GM19239 (cell line): ENCODE measurements around the gene GSC2.
A peak's percentile ranks its signal among the peaks of the same experiment; 100 is the strongest.

Experiments
- DNase-seq: peaks from one replicate; pipeline ENCODE4 v3.0.0; 2011; ENCODE audit warnings: low spot score; ENCODE audit not compliant: insufficient read length
- FAIRE-seq: peaks from 2 replicates; lab custom pipeline; 2011; peaks lifted over from hg19 to GRCh38; lab: Jason Lieb, UNC

The GSC2 gene

DNA sequence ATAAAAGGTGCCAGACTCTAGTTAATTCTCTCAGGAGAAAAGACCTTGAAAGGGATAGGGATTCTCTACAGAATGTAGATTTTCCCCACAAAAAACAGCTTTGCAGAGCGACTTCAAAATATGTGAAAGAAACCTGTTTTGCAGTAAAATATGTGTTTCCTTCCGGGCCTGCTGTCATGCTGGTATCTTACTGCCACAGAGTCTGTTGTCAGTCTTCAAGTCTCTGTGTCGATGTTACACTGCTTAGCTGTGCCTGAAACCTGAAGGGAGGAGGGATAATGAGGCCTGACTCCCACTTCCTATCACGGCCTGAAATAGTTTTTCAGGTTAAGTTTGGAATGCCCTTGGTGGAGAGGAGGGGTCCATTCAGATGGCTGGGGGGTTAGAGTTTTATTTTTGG, 26.2 kb downstream of the GSC2 start:
- FAIRE-seq (no peak), DNase-seq (no peak)

DNA sequence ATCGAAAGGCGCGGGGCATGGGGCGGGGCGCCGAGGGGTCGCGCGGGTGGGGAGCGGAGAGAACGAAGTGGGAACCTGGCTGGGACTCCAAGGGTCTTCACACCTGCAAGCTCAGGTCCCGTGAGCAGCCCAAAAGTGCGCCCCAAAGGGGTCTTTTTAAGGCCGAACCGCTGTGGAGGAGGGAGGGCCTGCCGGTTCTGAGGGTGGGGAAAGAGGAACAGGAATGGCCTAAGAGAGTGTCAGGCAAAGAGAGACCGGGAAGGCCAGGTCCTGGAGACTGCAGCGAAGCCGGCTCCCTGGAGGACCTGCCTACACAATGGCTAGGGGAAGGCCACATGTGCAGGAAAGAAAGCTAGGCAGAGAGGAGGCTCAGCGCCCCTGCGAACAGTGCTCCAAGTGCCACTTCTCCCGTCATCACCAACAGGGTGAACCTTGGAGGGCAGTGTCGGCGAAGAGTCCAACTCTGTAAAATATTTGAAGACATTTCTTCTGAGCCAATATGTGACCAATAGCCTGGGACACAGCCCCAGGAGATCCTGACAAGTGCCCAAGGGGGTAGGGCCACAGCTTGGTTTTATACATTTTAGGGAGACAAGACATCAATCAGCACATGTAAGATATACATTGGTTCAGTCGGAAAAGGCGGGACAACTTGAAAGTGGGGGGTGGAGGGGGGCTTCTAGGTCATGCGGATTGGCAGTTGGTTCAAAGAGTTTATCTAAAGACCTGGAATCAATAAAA, 27.2 kb downstream of the GSC2 start:
- DNase-seq = no peak
- FAIRE-seq = peak; percentile 26

DNA sequence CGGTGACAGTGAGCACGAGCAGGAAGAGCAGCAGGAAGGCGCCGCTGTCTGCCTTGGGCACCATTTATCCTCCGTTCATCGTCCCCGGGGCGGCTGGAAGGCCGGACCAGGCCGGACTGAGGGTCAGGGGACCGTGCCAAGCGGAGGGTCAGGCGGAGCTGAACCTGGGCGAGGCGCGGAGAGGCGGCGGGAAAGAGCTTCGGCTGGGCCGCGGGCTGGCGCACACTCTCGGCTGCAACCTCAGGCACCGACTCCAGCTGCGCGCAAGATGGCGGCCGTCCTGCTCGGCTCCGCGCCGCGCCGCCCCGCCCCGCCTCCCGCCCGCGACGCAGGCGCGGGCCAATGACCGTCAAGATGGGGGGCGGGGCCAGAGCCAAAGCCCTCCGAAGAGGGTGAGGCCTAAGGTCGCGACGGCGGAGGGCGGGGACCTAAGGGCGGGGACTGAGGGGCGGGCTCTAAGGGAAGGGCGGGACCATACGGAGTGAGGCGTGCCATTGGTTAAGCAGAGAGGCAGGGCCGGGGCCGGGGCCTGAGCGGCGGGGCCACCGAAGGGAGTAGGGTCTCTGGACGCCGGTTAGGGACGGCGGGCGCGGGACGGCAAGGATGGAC, 27.8 kb downstream of the GSC2 start, which contains the start of gene DGCR2:
Gene DGCR2, minus strand, starts transcription at position 270 of the 609 bp plus-strand sequence. Its CDS starts 206 bp downstream, at position 64.
- FAIRE-seq (peak; percentile 95), DNase-seq (peak; percentile 98)

DNA sequence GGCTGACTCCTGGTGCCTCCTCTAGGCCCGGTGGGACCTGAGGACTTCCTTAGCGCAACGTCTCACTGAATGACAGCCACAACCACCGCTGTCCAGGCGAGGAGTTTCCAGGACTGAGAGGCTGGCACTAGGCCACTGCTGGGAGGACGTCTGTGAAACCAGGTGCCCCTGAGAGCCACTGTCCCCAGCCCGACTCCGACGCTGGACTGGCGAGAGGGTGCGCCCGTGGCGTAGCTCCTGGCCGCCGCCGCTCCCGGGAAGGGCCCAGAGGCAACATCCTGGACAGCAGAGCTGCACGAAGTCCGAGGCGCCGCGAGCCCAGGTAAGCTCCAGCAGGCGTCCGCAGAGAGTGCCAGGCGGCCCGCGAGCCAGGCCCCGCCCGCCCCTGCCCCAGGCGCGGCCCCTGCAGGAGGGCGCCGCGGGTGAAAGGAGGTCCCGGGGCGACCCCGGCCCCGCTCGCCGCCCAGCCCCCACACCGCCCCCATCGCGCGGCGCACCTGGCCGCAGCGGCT, 28.4 kb downstream of the GSC2 start:
- no peak for FAIRE-seq

DNA sequence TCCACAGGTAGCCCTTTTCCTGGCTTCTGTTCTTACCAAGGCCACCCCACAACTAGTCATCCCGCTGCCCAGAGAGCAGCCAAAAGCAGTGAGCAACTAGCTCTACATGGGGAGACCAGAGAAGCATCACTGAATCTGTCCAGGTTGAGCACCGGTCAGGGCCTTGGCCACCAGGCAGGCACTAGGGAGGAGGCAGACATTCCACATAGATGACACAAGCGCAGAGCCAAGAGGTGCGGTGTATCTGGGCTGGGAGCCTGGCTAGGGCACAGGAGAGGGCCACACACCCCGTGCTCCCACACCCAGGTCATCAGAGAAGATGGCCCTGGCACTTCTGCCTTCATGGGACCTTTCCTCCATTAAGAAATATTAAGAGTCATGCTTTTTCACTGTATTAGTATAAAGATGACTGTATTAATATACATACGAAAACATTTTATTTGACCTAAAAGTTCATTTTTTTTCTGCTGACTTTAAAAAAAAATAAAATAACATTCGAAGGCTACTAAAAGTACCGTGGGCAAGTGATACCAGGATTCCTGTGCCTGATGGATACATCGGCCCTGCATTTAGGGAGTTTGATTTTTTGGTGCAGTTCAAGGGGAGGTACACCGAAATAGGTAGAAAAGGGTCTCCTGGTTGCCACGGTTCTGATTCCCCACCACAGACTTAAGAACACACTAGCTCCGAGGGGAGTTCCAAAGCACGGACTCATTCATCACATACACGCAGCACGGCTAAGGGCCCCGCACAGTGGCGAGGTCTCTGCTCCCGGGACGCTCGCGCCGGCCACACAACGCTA, 29.1 kb downstream of the GSC2 start:
- FAIRE-seq = no peak

More for the DNA sequence above, 28.4 kb downstream of the GSC2 start:
- peak; percentile 33 for DNase-seq

DNA sequence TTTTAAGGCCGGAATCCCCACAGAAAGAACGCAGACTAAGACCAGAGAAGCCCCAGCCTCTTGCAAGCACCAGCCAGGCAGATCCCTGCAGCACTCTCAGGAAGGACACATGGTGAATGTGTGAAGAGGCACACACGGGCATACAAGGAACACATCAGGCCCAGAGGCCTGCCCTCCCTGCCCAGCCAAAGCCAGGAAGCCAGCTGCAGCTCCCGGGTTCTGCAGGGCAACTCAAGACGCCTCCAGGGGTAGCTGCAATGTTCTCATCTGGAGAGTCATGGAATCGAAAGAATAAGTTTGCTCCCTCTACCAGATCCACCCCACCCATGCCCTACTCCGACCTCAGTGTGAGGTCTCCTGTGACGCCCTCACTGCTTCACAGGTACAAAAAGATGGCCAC, 30.1 kb downstream of the GSC2 start:
- FAIRE-seq (no peak), DNase-seq (no peak)

More for the DNA sequence above, 29.1 kb downstream of the GSC2 start:
- peak; percentile 43 for DNase-seq

DNA sequence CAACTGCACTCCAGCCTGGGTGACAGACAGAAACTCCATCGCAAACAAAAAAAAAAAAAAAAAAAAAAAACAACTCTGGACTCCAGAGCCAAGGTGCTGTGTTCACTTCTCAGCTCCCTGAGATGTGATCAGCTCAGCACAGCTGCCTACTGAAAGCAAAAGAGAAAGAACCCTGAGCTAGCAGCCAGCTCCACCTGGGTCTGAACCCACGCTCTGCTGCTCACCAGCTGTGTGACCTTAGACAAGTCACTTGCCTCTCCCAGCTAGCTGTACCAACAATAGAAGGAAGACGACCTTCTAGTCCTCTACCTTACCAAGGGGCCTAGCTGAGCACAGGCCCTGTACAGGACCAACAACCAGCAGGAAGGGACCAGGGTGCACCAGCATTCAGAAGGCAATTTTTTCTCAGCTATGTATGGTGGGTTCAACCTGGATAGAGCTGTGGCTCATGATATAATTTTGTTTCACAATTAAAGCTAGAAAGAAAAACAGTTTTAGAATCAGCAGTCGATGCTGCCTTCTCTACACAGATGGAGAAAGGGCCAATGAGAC, 31.7 kb downstream of the GSC2 start:
- DNase-seq (peak; percentile 75), FAIRE-seq (peak; percentile 89)

DNA sequence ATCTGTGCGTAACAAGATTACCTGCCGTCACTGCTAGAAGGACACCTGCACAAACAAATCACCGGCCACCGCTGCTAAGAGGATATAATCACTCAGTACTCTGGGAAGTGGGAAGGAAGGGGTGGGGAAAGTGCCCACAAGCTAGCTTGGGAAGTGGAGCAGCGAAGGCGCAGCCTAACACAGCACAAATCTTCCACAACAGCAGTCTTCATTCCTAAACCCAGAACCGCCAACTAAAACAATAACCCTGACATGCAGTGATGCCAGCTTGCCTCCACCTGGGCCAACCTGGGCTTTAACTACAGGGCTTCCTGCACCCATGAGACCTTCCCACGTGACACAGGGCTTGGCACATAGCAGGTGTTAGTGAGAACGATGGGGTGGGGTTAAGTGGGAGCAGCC, 33.0 kb downstream of the GSC2 start:
- no peak for FAIRE-seq
- DNase-seq = no peak

DNA sequence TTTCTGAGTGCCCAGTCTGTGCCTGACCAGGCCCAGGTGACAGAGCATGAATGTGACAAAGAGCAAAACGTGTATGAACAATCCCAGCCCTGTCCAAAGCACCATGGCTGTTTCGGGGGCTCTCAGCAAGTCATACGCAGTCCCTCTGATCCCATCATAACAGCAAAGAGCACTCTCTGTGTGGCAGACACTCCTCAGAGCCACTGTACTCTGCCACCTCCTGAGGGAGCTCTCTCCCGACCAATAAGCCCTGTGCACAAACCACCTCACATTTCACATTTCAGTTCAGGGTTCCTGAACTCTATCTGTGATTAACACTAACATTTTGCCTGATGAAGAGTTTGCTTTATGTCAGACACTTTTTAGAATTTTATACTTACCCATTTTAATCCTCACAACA, 34.5 kb downstream of the GSC2 start:
- DNase-seq (no peak), FAIRE-seq (no peak)

DNA sequence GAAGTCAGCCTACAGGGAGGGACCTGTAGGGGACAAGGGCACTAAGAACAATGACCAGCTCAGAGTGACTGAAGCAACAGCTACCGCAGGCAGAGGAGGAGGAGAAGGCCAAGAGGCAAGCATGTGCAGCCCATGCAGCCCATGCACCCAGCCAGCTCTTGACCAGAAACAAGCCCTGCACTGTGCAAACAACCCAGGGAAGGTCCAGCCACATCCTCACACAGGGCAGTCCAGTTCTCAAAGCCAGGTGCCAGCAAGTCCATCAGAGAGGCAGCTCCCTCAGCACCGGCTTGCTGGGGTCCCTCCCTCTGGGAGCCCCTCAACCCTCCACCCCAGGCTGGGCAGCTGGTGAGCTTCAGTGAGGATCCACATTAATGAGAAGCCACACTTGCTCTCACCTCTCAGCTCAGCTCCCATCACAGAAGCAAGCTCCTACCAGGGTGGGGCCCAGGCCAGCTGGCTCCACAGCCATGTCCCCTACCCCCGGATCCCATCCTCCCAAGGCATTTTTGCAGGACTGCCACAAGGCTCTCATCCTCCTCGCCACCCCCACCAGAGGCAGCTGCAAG, 35.0 kb downstream of the GSC2 start:
- no peak for FAIRE-seq
- DNase-seq = no peak

DNA sequence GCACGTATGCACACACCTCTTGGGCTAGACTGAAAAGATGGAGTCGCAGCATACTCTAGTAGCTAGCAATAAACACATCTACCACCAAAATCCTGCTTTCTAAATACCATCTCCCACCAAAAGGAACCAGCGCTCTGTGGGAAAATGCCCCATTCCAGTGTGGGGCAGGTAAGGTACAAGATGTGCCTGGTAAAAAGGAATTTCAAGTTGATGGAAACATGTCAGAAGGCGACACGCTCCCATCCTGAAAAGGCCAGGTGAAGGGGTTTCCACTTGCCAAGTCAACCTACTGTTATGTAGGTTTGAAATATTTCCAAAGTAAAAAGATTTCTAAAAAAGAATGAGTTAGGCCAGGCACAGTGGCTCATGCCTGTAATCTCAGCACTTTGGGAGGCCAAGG, 36.7 kb downstream of the GSC2 start:
- DNase-seq = no peak
- no peak for FAIRE-seq

DNA sequence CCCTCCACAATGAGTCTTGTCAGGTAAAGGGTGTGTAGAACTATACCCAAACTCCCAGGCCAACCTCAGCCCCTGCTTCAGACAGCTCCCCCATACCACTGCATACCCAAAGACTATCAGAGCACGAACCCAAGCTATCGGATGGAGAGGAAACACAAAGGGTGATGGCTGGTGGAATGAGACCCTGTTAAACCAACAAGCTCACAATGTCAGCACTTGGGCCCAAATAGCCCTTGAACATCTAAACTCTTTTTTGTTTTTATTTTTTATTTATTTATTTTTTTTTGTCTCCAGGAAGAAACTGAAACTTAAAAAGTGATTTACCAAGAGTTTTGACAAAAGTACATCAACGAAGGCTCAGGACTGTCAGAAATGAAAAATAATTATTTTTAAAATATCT, 38.5 kb downstream of the GSC2 start:
- FAIRE-seq (no peak), DNase-seq (no peak)

DNA sequence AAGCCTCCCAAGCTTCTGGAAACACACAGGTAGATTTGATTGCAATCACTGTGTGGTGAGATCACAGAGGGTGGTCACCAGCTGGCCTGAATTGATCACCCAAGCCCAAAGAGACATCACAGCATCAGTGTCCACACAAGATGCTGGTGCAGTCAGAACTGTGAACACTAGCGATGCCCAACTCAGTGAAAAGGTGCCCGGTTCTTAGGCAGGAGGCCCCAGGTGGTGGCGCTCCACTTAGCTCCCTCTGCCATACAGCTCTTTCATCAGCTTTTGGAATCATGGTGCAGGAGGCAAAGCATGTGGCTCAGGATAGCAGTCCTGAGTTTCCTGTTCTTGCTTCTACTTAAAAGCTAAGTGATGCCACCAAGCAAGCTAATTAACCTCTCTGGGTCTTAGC, 39.0 kb downstream of the GSC2 start:
- FAIRE-seq = no peak
- DNase-seq = no peak

DNA sequence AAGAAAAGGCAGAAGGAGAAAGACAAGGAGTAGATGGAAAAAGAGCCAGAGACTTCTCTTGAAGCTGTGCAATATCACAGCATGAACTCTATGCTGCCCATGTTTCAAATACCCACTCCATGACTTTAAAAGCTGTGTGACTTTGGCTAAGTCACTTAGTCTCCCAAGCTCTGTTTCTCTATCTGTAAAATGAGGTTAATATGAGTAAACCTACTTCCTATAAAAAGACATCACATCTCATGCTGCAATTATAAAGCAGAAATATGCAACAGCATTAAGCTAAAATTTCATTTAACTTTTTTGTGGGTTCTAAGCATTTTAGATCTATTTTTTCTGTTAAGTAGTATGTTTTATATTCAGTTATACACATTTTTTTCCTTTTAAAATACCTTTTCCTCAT, 39.4 kb downstream of the GSC2 start:
- FAIRE-seq = no peak
- no peak for DNase-seq

DNA sequence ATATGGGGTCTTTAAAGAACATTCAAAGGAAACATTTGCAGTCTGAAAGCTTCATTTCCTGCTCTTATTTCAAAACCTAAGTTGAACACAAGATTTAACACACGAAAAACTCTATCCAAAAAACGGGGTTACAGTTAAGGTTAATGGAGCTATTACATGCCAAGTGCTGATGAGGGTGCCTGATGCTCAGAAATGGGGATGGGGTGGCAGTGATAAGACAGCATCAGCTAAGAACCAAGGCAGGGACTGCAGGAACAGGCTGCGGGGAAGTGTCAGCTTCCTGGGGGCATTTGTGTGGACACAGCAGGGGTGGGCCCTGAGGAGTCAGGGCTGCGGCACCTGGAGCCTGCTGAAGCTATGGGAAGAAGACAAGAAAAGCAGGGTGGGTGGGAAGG, 40.0 kb downstream of the GSC2 start:
- FAIRE-seq (no peak), DNase-seq (no peak)

DNA sequence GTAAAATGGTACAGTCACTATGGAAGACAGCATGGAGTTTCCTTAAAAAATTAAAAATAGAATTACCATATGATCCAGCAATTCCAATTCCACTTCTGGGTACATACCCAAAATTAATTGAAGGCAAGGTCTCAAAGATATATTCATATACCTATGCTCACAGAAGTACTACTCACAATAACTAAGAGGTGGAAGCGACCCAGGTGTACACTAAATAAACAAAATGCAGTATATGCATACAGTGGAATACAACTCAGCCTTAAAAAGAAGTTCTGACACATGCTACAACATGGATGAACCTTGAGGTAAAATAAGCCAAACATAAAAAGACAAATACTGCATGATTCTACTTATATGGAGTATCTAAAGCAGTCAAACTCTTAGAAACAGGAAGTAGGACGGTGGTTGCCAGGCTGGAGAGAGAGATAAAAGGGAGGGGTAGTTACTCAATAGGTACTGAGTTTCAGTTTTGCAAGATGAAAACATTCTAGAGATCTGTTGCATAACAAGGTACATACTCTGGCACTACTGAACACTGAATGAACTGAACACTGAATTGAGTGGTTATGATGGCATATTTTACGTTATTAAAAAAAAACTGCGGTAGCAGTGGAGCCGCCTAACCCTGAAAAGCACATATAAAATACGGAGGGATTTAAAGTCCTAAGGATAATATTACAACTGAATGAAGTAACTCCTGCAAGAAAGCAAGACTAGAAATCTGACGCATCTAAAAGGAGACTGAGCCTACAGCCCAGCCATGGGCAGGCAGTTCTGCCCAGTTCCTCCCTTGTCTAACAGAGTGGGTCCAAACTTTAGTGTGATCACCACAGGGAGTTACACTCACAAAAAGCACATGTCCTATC, 40.7 kb downstream of the GSC2 start:
- DNase-seq (peak; percentile 52), FAIRE-seq (peak; percentile 73)

DNA sequence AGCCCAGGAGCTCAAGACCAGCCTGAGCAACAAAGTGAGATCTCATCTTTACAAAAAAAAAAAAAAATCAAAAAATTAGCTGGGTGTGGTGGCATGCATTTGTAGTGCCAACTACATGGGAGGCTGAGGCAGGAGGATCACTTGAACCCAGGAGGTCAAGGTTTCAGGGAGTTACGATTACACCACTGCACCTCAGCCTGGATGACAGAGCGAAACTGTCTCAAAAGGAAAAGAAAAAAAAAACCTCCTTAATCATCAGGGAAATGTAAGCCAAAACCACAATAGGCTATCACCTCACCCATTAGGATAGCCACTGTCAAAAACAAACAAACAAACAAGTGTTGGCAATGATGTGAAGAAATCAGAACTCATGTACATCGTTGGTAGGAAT, 41.3 kb downstream of the GSC2 start:
- DNase-seq (no peak), FAIRE-seq (no peak)

DNA sequence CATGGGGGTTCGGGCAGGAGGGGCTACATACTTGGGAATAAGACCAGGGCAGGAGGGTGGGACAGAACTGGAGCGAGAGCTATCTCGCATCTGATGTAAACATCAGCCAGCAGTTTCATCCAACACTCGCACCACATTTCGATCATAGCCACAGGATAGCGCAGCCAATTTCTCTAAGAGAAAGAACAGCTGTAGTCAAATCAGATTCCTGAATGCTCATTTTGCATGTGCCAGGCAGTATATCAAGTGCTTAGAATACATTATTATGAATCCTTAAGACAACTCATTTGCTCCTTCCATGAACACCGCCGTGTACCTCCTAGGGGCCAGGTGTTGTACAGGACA, 42.4 kb downstream of the GSC2 start:
- FAIRE-seq = no peak
- DNase-seq = no peak

DNA sequence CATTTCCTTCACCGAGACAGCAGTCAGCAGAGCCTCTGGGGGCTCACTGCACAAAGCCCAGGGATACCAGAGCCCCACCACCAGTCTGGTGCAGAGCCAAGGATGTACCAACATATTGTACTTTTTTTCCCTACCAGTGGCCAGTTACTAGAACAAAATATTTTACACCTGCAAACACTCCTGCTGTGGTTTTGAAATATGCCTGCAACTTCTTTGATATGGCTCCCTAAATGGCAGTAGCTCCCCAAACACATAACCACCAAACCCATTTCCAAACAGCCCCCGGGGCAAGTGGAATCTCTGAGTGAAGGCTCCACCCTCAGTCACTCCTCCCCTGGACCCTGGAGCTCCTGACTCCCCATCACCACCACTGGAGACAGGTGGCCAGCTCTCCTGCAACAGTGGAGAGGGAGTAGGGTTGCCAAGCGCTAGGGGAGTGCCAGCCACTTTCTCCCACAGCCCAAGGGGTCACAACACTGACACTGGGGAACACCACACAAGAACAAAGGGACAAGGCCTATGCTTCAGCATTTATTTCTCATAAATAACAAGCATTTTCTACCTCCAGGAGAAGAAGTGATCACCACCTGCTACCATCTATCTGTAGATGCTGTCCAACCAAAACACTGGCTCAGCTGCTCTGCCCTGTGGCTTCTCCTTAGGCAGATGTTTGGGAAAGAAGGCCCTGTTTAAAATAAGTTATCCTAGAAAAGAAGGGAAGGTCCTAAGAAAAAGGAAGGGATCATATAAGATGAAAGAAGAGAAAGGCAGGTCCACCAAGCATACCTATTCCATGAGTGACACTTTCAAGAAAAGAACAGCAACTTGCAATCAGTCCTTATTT, 43.0 kb downstream of the GSC2 start:
- FAIRE-seq (no peak), DNase-seq (no peak)
